Muscle layer of duodenum (tissue), 2 donors: Measurements from ENCODE around the gene DPP6.
"Not testable (repeated sequence)": the region's sequence is repeated elsewhere in the genome, so short reads cannot be mapped to it uniquely, and the experiment has no call there.

ENCODE experiments used
- H3K27ac ChIP-seq: one replicate; pipeline ENCODE4 v1.7.0; 2013; ENCODE audit warnings: mild to moderate bottlenecking, low read length
- H3K27me3 ChIP-seq: one replicate; pipeline ENCODE4 v1.7.0; 2013; ENCODE audit warnings: low read depth, mild to moderate bottlenecking, control low read depth, low read length
- H3K36me3 ChIP-seq, 2 donors: one replicate each; pipeline ENCODE4 v1.7.0; 2013; ENCODE audit warnings: low read length in 2 of 2, control low read depth in 1 of 2, mild to moderate bottlenecking in 1 of 2; ENCODE audit not compliant: insufficient read depth in 2 of 2, control insufficient read depth in 1 of 2
- H3K4me1 ChIP-seq, 2 donors: one replicate each; pipeline ENCODE4 v1.7.0; 2013; ENCODE audit warnings: low read length in 2 of 2, mild to moderate bottlenecking in 2 of 2, control low read depth in 1 of 2, moderate library complexity in 1 of 2; ENCODE audit not compliant: insufficient read depth in 2 of 2, control insufficient read depth in 1 of 2
- H3K4me3 ChIP-seq, 2 donors: one replicate each; pipeline ENCODE4 v1.7.0; 2013; ENCODE audit warnings: low read length in 2 of 2, low read depth in 1 of 2, mild to moderate bottlenecking in 1 of 2
- H3K9me3 ChIP-seq, 2 donors: one replicate each; pipeline ENCODE4 v1.7.0; 2013; ENCODE audit warnings: low read length in 2 of 2, control low read depth in 1 of 2, mild to moderate bottlenecking in 1 of 2; ENCODE audit not compliant: control insufficient read depth in 1 of 2
- donor health status: healthy.

The DPP6 gene

DNA sequence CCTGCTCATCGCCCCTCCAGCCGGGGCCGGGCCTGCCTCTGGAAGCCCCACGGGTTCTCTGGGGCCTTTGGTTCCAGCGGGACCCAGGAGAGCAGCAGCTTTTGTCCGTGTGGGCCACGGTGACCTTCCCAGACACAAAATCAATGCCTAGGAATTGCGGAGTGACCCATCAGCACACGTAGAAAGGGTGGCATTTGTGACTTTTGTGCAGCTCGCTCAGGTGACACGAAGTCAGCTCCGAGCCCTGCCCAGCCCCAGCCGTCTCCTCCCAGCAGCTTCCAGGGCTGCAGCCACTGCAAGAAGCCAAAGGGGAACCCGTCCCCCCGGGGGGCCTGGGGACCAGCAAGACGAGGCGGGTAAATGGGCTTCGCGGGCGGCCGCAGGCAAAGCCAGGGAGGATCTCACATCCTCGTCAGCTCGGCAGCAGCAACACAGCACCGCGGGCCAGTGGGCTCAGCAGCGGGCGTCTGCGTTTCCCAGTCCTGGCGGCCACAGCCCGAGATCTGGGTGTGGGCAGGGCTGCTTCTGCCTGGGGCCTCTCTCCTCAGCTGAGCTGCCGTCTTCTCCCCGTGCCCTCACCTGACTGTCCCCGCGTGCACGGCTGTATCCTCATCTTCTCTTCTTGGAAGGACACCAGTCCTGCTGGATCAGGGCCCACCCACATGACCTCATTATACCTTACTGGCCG lies 862.3 kb downstream of the DPP6 start:
- Histone ChIP-seq H3K4me1 (peaks cover 0 to 8% of the 10 kb centered on the region in 2 donors), H3K27ac (no peak overlapping the region), H3K27me3 (peaks cover 6% of the 10 kb centered on the region), H3K4me3 (peak overlapping the region; percentile 56 to 63), H3K36me3 (no peaks in the 10 kb centered on the region), H3K9me3 (peaks cover 0 to 8% of the 10 kb centered on the region in 2 donors)

DNA sequence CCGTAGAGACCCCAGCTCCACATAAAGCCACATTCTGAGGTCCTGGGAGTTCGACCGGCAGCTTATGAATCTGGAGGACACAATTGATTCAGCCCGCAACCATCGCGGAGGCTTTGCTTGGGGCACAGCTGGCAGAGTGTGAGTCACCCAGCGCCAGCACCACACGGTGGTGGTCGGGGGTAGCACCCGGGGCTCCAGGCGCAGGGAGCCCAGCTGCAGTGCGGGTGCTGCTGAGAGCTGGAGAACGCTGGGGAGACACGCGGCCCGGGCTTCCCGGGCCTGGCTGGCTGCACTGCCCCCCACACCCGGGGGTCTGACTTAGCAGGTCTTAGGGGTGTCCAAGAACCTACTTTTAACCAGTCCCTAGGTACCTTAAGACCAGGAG lies 862.8 kb downstream of the DPP6 start:
- no peaks in the 10 kb centered on the region for H3K36me3 ChIP-seq
- no peak overlapping the region for H3K27ac ChIP-seq
- H3K27me3 ChIP-seq = peaks cover 6% of the 10 kb centered on the region
- no peak overlapping the region for H3K4me3 ChIP-seq
- peaks cover 0 to 8% of the 10 kb centered on the region in 2 donors for H3K9me3 ChIP-seq
- peaks cover 0 to 8% of the 10 kb centered on the region in 2 donors for H3K4me1 ChIP-seq

DNA sequence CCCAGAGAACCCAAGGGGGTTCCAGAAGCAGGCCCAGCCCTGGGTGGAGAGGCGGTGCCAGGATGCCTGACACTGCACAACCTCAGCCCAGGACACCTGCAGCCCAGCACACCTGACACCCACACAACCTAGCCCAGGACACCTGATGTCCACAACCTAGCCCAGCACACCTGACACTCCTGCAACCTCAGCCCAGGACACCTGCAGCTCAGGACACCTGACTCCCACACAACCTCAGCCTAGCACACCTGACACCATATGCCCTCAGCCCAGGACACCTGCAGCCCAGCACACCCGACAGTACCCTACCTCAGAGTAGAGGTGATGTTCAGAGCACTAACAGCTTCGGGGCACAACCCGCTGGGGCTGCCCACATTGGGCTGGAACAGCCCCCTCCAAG lies 863.4 kb downstream of the DPP6 start:
- H3K4me1 ChIP-seq = peaks cover 0 to 8% of the 10 kb centered on the region in 2 donors
- H3K4me3 ChIP-seq = no peak overlapping the region
- no peak overlapping the region for H3K27ac ChIP-seq
- H3K9me3 ChIP-seq = peaks cover 0 to 7% of the 10 kb centered on the region in 2 donors
- H3K27me3 ChIP-seq = peaks cover 6% of the 10 kb centered on the region
- H3K36me3 ChIP-seq = no peaks in the 10 kb centered on the region

DNA sequence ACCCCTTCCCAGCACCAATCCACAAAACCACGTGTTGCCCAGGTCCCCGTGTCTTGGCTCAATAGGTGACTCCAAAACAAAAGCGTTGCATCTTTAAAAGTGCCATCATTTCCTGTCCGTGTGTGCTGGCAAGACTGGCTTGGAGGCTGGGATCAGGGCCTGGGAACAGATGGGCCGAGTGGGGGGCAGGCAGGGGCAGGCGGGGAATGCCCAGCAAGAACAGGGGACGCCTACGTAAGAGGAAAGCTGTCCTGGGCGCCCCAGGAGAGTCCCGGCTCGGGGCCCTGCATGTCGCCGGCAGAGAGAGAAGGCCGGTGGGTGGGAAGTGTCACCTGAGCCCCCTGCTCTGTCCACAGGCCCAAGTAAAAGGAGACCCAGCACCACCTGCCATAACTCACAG lies 864.2 kb downstream of the DPP6 start:
- Histone ChIP-seq H3K36me3 (no peaks in the 10 kb centered on the region), H3K4me3 (no peak overlapping the region), H3K27ac (no peak overlapping the region), H3K27me3 (peaks cover 6% of the 10 kb centered on the region), H3K4me1 (peaks cover 0 to 8% of the 10 kb centered on the region in 2 donors), H3K9me3 (no peaks in the 10 kb centered on the region)

DNA sequence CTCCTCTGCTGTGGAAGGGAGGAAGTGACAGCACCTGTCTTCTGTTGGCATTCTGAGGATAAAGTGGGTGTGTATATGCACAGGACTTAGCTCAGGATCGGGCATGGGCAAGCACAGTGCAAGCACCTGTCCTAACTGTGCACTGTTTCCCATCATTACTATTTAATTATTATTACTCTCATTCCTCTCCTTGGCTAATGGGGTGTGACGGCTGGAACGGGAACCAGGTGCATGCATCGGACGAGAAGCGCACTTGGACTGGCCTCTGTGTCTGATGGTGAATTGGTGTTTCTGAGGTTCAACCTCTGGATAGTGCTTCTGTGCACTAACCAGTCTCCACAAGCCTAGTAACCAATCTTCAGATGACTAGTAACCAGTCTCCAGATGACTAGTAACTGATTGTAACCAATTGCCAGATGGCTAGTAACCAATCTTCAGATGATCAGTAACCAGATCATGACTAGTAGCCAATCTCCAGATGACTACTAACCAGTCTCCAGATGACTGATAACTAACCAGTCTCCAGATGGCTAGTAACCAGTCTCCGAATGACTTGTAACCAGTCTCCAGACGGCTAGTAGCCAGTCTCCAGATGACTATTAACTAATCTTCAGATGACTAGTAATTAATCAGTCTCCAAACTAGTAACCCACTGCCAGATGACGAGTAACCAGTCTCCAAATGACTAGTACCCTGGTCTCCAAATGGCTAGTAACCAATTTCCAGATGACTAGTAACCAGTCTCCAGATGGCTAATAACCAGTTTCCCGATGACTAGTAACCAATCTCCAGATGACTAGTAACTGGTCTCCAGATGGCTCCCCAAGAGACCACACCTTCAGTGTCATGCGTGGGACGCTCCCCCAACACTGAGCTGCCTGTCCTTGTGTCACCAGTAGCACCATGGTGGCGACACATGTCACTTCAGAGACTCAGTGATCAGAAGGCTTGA lies 864.9 kb downstream of the DPP6 start:
- peaks cover 6% of the 10 kb centered on the region for H3K27me3 ChIP-seq
- H3K9me3 ChIP-seq = no peaks in the 10 kb centered on the region
- no peak overlapping the region for H3K27ac ChIP-seq
- H3K36me3 ChIP-seq = no peaks in the 10 kb centered on the region
- no peak overlapping the region for H3K4me3 ChIP-seq
- peaks cover 0 to 8% of the 10 kb centered on the region in 2 donors for H3K4me1 ChIP-seq

DNA sequence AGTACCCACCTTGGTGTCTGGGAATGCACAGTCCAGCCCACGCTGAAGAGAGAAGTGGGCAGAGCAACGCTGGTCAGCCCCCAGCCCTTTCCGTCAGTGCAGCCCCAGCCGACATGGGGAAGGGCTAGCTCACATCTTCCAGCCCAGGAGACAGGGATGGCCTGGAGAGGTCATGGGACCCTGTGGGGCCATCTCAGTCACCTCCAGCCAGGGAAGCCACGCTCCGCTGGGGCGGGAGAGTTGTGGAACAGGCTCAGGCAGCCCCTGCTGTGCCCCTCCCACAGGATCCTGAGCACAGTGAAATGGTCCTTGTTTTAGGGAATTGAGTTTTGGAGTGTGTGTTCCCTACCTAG lies 865.6 kb downstream of the DPP6 start:
- H3K9me3 ChIP-seq = no peaks in the 10 kb centered on the region
- no peak overlapping the region for H3K27ac ChIP-seq
- H3K4me3 ChIP-seq = no peak overlapping the region
- H3K36me3 ChIP-seq = no peaks in the 10 kb centered on the region
- peaks cover 0 to 8% of the 10 kb centered on the region in 2 donors for H3K4me1 ChIP-seq
- peaks cover 6% of the 10 kb centered on the region for H3K27me3 ChIP-seq

DNA sequence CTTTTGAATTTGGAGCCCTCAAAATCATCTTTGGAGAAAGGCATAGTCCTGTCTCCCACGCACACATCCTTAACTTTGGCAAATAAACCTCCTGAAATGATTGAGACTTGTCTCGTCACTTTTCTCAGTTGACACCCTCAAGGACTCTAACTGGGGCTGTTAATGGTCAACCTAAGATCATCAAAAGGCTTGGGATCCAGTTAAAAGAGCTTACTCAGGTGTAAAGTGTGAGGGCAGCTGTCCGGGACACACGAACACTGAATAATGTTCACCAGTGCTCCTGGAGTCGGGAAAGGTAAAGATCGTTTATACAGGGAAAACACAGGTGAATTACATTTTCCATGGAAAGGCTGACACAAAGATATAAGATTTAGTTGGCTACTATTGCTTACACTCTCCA lies 866.1 kb downstream of the DPP6 start:
- Histone ChIP-seq H3K9me3 (no peaks in the 10 kb centered on the region), H3K27me3 (peaks cover 6% of the 10 kb centered on the region), H3K27ac (no peak overlapping the region), H3K36me3 (no peaks in the 10 kb centered on the region), H3K4me3 (no peak overlapping the region), H3K4me1 (peaks cover 0 to 8% of the 10 kb centered on the region in 2 donors)

DNA sequence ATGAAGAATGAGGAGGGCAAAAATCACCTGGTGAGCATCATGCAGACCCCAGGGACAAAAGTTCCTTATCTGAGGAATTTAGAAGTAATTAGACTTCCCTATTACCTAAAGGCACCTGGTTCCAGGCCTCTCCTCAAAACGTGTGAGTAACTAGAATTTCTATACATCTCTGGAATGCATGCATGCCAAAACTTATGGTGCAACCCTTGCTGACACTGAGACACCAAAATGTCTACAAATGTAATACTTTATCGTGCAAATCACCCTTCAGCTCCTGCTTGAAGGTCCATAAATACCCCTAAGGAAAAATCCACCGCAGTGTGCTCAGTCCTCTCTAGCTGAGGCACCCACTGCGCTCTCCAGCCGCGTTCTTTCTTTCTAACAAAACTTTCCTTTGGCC lies 866.5 kb downstream of the DPP6 start:
- H3K27me3 ChIP-seq = peaks cover 6% of the 10 kb centered on the region
- no peak overlapping the region for H3K4me3 ChIP-seq
- no peaks in the 10 kb centered on the region for H3K9me3 ChIP-seq
- peaks cover 0 to 8% of the 10 kb centered on the region in 2 donors for H3K4me1 ChIP-seq
- no peaks in the 10 kb centered on the region for H3K36me3 ChIP-seq
- no peak overlapping the region for H3K27ac ChIP-seq

DNA sequence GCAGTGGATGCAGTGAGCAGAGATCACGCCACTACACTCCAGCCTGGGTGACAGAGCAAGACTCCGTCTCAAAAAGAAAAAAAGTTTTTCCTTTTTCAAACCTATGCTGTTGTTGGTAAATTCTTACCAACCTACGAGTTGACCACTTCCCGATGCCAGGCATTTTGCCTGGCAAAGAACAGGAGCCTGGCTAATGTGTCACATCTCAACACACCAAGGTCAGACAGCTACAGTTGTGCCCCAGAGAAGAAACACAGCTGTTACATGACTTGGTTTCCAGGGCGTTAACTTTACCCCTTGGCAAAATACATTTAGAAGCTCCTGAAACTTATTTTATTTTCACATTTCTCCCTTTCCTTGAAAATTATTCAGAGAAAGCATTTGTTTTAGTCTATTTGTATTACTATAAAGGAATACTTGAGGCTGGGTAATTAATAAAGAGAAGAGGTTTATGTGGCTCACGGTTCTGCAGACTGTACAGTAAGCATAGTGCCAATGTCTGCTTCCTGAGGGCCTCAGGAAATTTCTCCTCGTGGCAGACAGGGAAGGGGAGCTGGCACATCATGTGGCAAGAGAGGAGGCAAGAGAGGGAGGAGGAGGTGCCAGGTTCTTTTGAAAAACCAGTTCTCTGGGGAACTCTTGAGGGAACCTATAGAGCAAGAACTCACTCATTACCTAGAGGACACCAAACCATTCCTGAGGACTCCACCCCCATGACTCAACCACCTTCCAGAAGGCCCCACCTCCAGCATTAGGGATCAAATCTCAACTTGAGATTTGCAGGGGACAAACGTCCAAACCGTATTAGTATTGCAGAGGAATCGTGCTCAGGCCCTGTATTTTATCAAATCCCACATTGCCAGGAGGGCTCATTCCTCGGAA lies 867.4 kb downstream of the DPP6 start:
- peaks cover under 1% of the 10 kb centered on the region for H3K27me3 ChIP-seq
- no peaks in the 10 kb centered on the region for H3K36me3 ChIP-seq
- H3K4me1 ChIP-seq = peaks cover 0 to under 1% of the 10 kb centered on the region in 2 donors
- H3K27ac ChIP-seq = no peak overlapping the region
- H3K9me3 ChIP-seq = no peaks in the 10 kb centered on the region
- H3K4me3 ChIP-seq = no peak overlapping the region

DNA sequence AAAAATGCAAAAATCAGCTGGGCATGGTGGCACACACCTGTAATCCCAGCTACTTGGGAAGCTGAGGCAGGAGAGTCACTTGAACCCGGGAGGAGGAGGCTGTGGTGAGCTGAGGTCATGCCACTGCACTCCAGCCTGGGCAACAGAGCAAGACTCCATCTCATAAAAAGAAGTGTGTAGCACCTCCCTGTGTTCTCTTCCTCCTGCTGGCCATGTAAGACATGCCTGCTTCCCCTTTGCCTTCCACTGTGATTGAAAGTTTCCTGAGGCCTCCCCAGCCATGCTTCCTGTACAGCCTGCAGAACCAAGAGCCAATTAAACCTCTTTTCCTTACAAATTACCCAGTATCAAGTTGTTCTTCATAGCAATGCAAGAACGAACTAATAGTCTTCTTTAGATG lies 870.3 kb downstream of the DPP6 start:
- not testable (repeated sequence) for H3K4me1 ChIP-seq, H3K27me3 ChIP-seq, H3K36me3 ChIP-seq, H3K4me3 ChIP-seq, H3K27ac ChIP-seq, H3K9me3 ChIP-seq

DNA sequence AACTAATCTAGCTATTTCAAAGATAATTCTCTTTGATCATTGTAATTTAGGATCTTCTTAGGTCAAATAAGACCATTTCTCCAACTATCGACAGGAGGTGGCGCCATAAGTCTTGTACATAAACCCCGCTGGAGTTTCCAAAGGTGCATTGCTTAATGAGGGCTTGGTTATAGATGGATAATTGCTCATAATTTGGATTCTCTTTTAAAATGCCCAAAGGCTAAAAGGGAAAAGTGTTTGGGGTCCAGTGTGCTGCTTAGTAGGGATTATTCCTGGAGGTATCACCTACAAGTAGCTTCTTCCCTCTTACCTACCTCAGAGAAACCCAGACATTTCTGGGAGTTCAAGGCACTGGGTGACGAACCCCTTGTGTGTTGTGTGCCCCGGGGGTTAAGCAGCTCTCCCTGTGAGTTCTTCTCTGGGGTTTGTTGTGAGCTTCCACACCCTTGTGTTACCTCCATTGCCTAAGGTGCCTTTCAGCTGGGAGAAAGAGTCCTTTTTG lies 875.5 kb downstream of the DPP6 start:
- Histone ChIP-seq H3K36me3 (peaks cover 0 to 4% of the 10 kb centered on the region in 2 donors), H3K27me3 (no peaks in the 10 kb centered on the region), H3K9me3 (no peaks in the 10 kb centered on the region), H3K27ac (peak overlapping the region; percentile 97), H3K4me1 (peaks cover 5% of the 10 kb centered on the region in 2 donors), H3K4me3 (peak overlapping the region; percentile 84 to 98)
